NCI-H2081 treated with DMSO at 0.1 percent for 48 hours (cell line): ENCODE data around the gene DDX24.

Experiments used
- DNase-seq: peaks from one replicate; lab custom pipeline; 2025; lab: John Stamatoyannopoulos, UW

DDX24 gene

DNA sequence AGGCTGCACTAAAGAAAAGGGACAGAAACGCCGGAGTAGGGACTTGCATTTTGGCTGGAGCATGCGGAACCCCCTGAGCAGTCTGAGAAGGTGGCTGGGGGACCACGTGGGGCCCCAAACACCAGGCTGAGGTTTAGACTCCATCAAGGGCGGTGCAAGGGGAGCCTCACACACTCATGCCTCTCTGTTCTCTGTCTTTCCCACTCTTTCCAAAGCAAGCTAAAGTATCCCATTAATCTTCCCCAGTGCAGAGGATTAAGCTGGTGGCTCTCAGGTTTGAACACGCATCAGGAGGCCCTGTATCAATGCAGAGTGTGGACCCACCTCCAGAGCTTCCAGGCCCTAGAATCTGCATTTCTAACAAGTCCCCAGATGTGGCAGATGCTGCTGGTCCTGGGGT, 70.4 kb downstream of the DDX24 start:
- no peak for DNase-seq

DNA sequence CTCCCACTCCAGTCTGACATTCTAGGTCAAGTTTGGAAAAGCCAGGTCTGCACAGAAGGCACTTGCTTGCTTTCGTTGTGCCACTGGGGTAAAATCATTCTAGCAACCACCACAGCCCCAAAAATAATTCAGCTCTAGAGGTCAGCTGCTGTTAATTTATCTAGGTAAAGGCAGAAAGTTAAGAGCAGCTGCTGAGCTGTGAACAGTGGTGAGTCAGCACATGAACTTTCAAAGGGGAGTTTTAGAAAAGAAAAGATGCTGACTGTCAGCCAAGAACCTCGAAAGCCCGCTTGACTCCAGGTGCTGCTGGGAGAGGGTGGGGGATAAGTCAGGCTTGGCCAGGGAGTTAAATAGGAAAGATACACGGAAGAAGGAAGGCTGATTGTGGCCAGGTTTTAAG, 71.2 kb downstream of the DDX24 start:
- DNase-seq: no peak

DNA sequence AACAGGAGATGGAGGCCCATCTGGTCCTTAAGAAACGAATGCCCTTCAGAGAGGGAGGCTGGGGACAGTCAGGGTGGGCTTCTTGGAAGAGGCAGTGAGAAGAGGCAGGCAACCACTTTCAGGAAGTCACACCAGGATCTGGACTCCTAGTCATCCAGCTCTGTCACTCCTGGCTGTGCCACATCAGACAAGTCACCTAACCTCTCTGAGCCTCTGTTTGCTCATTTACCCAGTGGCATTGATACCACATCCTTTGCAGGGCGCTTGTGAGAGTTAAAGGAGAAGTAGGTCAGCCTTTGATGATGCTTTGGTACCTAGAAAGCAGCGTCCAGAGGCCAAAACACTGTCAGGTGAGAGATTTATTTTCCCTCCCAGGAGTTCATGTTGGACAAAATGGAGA, 72.8 kb downstream of the DDX24 start:
- no peak for DNase-seq

DNA sequence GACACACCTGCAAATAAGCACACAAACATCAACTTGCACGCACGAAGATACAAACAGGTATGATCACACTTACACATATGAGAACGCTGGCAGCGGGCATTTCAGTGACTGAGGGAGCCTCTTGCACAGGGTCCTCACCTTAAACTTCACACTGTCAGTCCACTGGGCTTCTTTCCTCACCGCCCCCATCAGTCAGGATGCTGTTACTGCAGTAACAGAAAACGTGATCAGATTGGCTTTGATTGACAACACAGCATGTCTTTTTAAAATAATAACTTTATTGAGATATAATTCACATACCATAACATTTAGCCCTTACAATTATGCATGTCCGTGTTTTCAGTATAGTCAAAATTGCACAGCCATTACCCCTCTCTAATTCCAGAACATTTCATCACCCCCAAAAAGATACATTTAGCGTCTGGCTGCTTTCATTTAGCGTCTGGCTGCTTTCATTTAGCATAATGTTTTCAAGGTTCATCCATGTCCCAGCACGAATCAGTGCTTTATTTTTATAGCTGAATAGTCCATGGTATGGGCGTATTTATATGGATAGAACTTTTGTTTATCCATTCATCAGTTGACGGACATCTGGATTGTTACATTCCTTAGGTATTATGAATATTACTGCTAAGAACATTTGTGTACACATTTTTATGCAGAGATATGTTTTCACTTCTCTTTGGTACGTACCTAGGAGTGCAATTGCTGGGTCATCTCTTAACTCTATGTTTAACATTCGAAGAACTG, 75.5 kb downstream of the DDX24 start:
- no peak for DNase-seq

DNA sequence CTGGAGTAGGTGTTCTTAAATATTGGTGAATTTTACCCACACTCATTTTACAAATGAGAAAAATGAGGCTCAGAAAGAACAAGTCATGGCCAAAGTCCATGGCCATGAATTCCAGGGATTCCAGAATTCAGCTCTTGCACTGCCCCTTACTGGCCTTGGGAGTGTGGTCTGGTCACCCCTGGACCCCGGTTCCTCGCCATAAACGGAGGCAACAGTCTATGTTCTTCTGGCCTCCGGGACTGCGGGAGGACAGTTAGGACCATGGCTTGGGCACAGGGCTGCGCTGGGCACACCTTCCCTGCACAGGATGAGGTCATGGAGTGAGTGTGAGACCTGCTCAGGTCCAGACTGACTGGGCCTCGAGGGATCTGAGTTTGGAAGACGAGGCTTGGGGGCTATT, 77.0 kb downstream of the DDX24 start:
- no peak for DNase-seq

DNA sequence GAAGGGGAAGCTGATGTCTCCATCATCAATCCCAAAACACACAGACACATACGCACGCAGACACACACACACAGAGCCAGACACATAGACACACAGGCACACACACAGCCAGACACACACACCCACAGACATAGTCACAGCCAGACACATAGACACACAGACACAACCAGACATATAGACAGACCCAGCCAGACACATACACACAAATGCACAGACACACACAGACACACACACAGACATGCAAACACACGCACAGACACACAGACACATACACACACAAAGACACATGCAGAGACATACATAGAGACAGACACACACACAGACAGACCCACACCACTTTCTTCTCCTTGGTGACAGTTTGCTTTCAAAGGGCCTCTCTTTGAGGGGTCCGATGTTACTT, 77.6 kb downstream of the DDX24 start:
- DNase-seq: no peak

DNA sequence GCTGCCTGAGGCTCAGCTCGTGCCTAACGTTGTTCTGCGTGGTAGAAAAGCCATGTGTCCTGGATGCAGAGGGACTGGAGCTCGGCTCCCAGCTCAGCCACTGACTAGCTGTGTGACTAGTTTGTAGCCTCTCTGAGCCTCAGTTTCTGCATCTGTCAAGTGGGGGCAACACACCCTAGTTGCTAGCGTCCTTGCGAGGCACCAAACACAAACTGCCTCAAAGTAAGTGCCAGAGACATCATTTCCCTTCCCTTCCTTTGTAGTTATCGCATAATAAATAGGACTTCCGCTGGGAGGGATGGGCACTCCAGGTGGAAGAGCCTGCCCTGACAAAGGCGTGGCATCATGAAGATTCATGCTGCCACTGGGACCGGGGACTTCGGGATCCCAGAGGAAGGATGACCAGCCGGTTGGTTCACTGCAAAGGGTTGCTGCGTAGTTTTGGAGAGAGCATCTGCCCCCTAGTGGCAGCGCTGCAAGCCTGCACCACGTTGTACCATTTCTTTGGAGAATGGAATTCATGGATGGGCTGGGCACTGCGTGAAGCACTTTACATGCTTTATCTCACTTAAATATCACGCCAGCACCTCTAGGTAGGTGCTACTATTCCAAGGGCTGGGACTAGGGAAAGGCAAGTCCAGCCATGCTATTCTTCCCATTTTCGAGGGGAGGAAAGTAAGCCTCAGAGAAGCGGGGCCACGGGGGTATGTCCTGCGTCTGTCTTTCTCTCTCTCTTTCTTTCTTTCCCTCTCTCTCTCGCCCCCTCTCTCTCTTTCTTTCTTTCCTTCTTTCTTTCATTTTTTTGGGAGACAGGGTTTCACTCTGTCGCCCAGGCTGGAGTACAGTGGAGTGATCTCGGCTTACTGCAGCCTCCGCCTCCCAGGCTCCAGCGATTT, 79.3 kb downstream of the DDX24 start:
- DNase-seq: no peak

DNA sequence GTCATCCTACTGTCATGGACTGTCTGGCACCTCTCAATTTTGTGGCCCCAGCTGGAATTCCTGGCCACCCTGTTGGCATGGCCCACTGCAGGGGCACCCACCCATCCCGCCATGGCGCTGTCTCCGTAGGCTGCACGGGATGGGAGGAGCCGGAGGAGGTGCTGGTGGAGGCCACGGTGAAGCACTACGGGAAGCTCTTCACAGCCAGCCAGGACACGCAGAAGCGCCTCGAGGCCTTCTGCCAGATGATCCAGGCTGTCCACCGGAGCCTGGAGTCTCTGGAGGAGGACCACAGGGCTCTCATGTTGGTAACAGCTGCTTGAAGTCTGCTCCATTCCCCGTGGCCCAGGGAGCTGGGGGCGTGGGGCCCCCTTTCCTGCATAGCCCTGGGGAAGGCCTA, 80.0 kb downstream of the DDX24 start:
- DNase-seq: no peak

DNA sequence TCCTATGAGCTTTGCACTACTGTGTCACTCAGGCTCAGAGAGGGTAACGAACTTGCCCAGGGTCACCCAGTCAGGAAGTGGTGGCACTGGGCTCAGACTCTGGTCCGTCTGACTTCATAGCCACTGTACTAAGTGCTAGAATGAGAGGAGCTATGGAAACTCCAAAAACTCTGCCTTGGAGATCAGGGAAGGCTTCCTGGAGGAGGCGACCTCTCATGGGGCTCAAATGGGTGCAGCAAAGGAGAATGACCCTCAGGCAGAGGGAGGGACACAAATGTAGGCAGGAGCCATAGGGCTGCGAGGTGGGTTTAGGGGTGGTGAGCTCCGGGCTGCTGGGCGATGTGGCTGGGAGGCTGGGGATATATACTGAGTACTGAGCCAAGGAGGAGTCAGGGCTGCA, 80.7 kb downstream of the DDX24 start:
- DNase-seq: no peak

DNA sequence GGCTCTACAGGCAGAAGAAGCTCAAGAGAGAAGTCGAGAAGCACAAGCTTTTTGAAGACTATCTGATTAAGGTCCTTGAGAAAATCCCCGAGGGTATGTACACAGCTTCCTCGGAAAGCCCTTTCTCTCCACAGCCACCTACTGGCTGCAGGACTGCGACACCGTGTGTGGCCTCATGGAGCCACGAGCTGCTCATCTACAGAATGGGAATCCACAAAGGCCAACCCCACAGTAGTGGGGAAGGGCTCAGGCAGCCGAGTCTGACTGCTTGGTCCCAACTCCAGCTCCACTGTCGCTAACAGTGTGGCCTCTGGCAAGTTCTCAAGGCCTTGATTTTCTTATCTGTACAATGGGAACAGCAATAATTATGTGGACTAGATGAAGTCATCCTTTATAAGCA, 81.4 kb downstream of the DDX24 start:
- no peak for DNase-seq

DNA sequence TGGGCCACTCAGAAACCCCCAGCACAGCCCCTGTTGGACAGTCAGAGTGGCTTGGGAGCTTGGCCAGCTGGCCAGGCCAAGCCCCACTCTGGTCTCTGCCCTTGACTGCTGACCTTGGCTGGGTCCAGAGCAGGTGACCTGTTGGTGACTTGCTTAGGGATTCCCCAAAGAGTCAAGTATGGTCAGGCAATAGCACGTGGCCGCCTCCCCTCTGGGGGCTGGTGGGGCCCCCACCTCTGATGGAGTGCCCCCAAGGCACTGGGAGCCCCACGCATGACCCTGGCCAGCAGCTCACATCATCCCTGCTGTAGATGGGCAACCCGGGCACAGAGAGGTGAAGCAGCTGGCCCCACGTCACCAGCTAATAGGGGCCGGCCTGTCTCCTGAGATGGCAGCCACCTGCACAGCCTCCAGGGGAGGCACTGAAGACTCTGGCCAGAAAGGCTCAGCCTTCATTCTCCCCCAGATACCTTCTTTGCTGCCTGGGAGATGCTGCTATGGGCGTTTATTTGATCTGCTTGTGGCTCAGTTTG, 82.1 kb downstream of the DDX24 start:
- no peak for DNase-seq
